Measurements from ENCODE around the gene KDM7A. TPM values are rescaled to one million over a fixed set of nuclear protein-coding genes. Genes with fewer than 3 reads are reported as not detected.

Gene KDM7A
- total RNA-seq, 1 experiment from 2014 or later: 12.4 TPM

GRCh38 chr7:140211698-140212097, 34.9 kb upstream of the KDM7A start:
- BruUV-seq (replicated peaks): no TSS peak
- Mint-ChIP-seq H3K4me1 (ENCODE audit: insufficient read depth, unreplicated experiment) (peaks cover 7% of the 10 kb centered on the region), H3K27me3 (ENCODE audit: insufficient read depth, unreplicated experiment) (no peaks in the 10 kb centered on the region), H3K4me3 (ENCODE audit: unreplicated experiment) (no peak overlapping the region), H3K36me3 (ENCODE audit: insufficient read depth, unreplicated experiment) (no peaks in the 10 kb centered on the region), H3K9me3 (ENCODE audit: unreplicated experiment) (peaks cover 9% of the 10 kb centered on the region), H3K27ac (ENCODE audit: low read depth, unreplicated experiment) (no peak overlapping the region)
- POLR2A ChIA-PET: no interaction called here
- no peak for DNase-seq (ENCODE audit: unreplicated experiment)
- no peak for TF ChIP-seq CTCF (IDR thresholded peaks at IDR 0.05; ENCODE audit: unreplicated experiment)
- intact Hi-C loops (cut with micrococcal nuclease): no loop called here
- CTCF ChIA-PET: no interaction called here

- TF ChIP-seq CTCF (IDR thresholded peaks at IDR 0.05; ENCODE audit: unreplicated experiment): no peak
- H3K27me3 Mint-ChIP-seq (ENCODE audit: insufficient read depth, unreplicated experiment): no peaks in the 10 kb centered on the region
- H3K9me3 Mint-ChIP-seq (ENCODE audit: unreplicated experiment): peaks cover 4% of the 10 kb centered on the region
- no peak for DNase-seq (ENCODE audit: unreplicated experiment)
- no peak overlapping the region for H3K27ac Mint-ChIP-seq (ENCODE audit: low read depth, unreplicated experiment)
- CTCF ChIA-PET: no interaction called here
- H3K4me3 Mint-ChIP-seq (ENCODE audit: unreplicated experiment): no peak overlapping the region
- no TSS peak for BruUV-seq (replicated peaks)
- POLR2A ChIA-PET: no interaction called here
- peaks cover 7% of the 10 kb centered on the region for H3K4me1 Mint-ChIP-seq (ENCODE audit: insufficient read depth, unreplicated experiment)
- H3K36me3 Mint-ChIP-seq (ENCODE audit: insufficient read depth, unreplicated experiment): no peaks in the 10 kb centered on the region
- intact Hi-C loops (cut with micrococcal nuclease): no loop called here
These were observed 33.3 kb upstream of the KDM7A start for GRCh38 chr7:140209866-140210609.

- CTCF ChIA-PET: interaction anchor here (0.7 kb wide), 1 partner anchor 10 kb away, joined by 4 read pairs; no protein-coding TSS in a partner anchor
- no peaks in the 10 kb centered on the region for H3K4me1 Mint-ChIP-seq (ENCODE audit: insufficient read depth, unreplicated experiment)
- H3K4me3 Mint-ChIP-seq (ENCODE audit: unreplicated experiment): no peak overlapping the region
- intact Hi-C loops (cut with micrococcal nuclease): no loop called here
- peaks cover 7% of the 10 kb centered on the region for H3K9me3 Mint-ChIP-seq (ENCODE audit: unreplicated experiment)
- DNase-seq (ENCODE audit: unreplicated experiment): no peak
- no peaks in the 10 kb centered on the region for H3K36me3 Mint-ChIP-seq (ENCODE audit: insufficient read depth, unreplicated experiment)
- no peak overlapping the region for H3K27ac Mint-ChIP-seq (ENCODE audit: low read depth, unreplicated experiment)
- POLR2A ChIA-PET: interaction anchor here (1.5 kb wide), 1 partner anchor 29 kb away, joined by 4 read pairs; no protein-coding TSS in a partner anchor
- TF ChIP-seq CTCF (IDR thresholded peaks at IDR 0.05; ENCODE audit: unreplicated experiment): no peak
- no peaks in the 10 kb centered on the region for H3K27me3 Mint-ChIP-seq (ENCODE audit: insufficient read depth, unreplicated experiment)
- BruUV-seq (replicated peaks): no TSS peak
These were observed 30.0 kb upstream of the KDM7A start for GRCh38 chr7:140206616-140207389.

- Mint-ChIP-seq H3K27me3 (ENCODE audit: insufficient read depth, unreplicated experiment) (no peaks in the 10 kb centered on the region), H3K9me3 (ENCODE audit: unreplicated experiment) (peaks cover 7% of the 10 kb centered on the region), H3K4me1 (ENCODE audit: insufficient read depth, unreplicated experiment) (no peaks in the 10 kb centered on the region), H3K27ac (ENCODE audit: low read depth, unreplicated experiment) (no peak overlapping the region), H3K36me3 (ENCODE audit: insufficient read depth, unreplicated experiment) (no peaks in the 10 kb centered on the region), H3K4me3 (ENCODE audit: unreplicated experiment) (no peak overlapping the region)
- POLR2A ChIA-PET: interaction anchor here (1.5 kb wide), 1 partner anchor 28 kb away, joined by 4 read pairs; no protein-coding TSS in a partner anchor
- DNase-seq (ENCODE audit: unreplicated experiment): no peak
- intact Hi-C loops (cut with micrococcal nuclease): no loop called here
- no peak for TF ChIP-seq CTCF (IDR thresholded peaks at IDR 0.05; ENCODE audit: unreplicated experiment)
- BruUV-seq (replicated peaks): no TSS peak
- CTCF ChIA-PET: no interaction called here
These were observed 28.8 kb upstream of the KDM7A start for GRCh38 chr7:140205600-140205999.

Data from MCF 10A (cell line).